Prostate gland (tissue), 2 donors: Measurements from ENCODE around the gene PAPOLA. TPM values are rescaled to one million over a fixed set of nuclear protein-coding genes. Genes with fewer than 3 reads are reported as not detected.

Source experiments
- DNase-seq: peaks from one replicate; pipeline ENCODE4 v3.0.0-alpha.2; 2019; ENCODE audit warnings: low spot score
- H3K27ac ChIP-seq, 2 donors: fragments of 200-600 bp; sonication (generic); 2 replicates each; pipeline ENCODE4 v1.5.1; 2017 to 2019
- H3K27me3 ChIP-seq: fragments of 200-600 bp; sonication (generic); replicated peaks from 2 replicates; pipeline ENCODE4 v1.5.1; 2019; ENCODE audit not compliant: insufficient read depth
- H3K36me3 ChIP-seq, 2 donors: fragments of 200-600 bp; sonication (generic); 1 replicate in 1 of 2; 2 replicates in 1 of 2; pipeline versions ENCODE4 v1.5.1 to v1.8.1; 2017 to 2019
- H3K4me1 ChIP-seq: fragments of 200-600 bp; sonication (generic); replicated peaks from 2 replicates; pipeline ENCODE4 v1.5.1; 2019
- H3K4me3 ChIP-seq, 2 donors: fragments of 200-600 bp; sonication (generic); 2 replicates each; pipeline ENCODE4 v1.5.1; 2017 to 2019
- H3K9me3 ChIP-seq: fragments of 200-600 bp; sonication (generic); 2 replicates; pipeline ENCODE4 v1.5.1; 2017
- POLR2A ChIP-seq: fragments of 450-650 bp; IDR thresholded peaks from one replicate; pipeline ENCODE4 v1.6.1; 2016; ENCODE audit warnings: antibody characterized with exemption, mild to moderate bottlenecking
- POLR2AphosphoS5 ChIP-seq: sonication (generic); formaldehyde crosslinking; IDR thresholded peaks from one replicate; pipeline ENCODE4 v1.6.1; 2017; ENCODE audit warnings: antibody characterized with exemption
- WGBS: methylation state at CpG from one replicate; pipeline ENCODE4 v1.1.5; 2018; 5-methylcytosine and 5-hydroxymethylcytosine counted together
- intact Hi-C: fragments of 100-400 bp; cut with DNase I; formaldehyde crosslinking; loops from one replicate; pipeline ENCODE4 v1.14.2; 2022
- total RNA-seq, 2 donors: library from RNA; depleted of rRNA; stranded (reverse); fragments of >200 nt; gene quantifications; one replicate each; pipeline ENCODE4 v1.1.0, GENCODE V29; 2016
- TF ChIP-seq, protein P1 (sequence below), 4 experiments: fragments of 200-600 bp in 2 of 4; fragments of 450-650 bp in 2 of 4; sonication (generic) in 2 of 4; IDR thresholded peaks; 1 replicate in 3 of 4; 2 replicates in 1 of 4; pipeline ENCODE4 v1.5.1; 2016 to 2019; ENCODE audit warnings: antibody characterized with exemption in 4 of 4, mild to moderate bottlenecking in 2 of 4, moderate library complexity in 2 of 4

PAPOLA gene
- total RNA-seq, 2 donors from 2014 or later, result 98.1 to 130 TPM

GRCh38 chr14:96568621-96569020 is 66.4 kb downstream of the PAPOLA start:
- no peaks in the 10 kb centered on the region for H3K27me3 ChIP-seq
- H3K4me1 ChIP-seq, result no peaks in the 10 kb centered on the region
- H3K9me3 ChIP-seq, result no peaks in the 10 kb centered on the region
- no peaks in the 10 kb centered on the region for H3K36me3 ChIP-seq
- H3K27ac ChIP-seq, result no peak overlapping the region
- intact Hi-C loops, result loop anchor here (5.0 kb wide), 1 partner anchor 174 kb away; no protein-coding TSS in a partner anchor
- DNase-seq, result no peak
- H3K4me3 ChIP-seq, result no peak overlapping the region
- TF ChIP-seq POLR2A, result no peak
- no peak for TF ChIP-seq POLR2AphosphoS5
- TF ChIP-seq, protein P1, sequence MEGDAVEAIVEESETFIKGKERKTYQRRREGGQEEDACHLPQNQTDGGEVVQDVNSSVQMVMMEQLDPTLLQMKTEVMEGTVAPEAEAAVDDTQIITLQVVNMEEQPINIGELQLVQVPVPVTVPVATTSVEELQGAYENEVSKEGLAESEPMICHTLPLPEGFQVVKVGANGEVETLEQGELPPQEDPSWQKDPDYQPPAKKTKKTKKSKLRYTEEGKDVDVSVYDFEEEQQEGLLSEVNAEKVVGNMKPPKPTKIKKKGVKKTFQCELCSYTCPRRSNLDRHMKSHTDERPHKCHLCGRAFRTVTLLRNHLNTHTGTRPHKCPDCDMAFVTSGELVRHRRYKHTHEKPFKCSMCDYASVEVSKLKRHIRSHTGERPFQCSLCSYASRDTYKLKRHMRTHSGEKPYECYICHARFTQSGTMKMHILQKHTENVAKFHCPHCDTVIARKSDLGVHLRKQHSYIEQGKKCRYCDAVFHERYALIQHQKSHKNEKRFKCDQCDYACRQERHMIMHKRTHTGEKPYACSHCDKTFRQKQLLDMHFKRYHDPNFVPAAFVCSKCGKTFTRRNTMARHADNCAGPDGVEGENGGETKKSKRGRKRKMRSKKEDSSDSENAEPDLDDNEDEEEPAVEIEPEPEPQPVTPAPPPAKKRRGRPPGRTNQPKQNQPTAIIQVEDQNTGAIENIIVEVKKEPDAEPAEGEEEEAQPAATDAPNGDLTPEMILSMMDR (IDR thresholded peaks at IDR 0.05), result no peak

GRCh38 chr14:96571311-96571710 is 69.1 kb downstream of the PAPOLA start:
- Histone ChIP-seq H3K4me1 (peaks cover 4% of the 10 kb centered on the region), H3K4me3 (no peak overlapping the region), H3K9me3 (no peaks in the 10 kb centered on the region), H3K27me3 (no peaks in the 10 kb centered on the region), H3K27ac (no peak overlapping the region), H3K36me3 (no peaks in the 10 kb centered on the region)
- WGBS, result 97% methylated on average over 4 of the region's 4 CpGs
- TF ChIP-seq POLR2AphosphoS5 (no peak), POLR2A (no peak)
- TF ChIP-seq, protein P1 (IDR thresholded peaks at IDR 0.05), result no peak
- intact Hi-C loops, result no loop called here
- no peak for DNase-seq

DNA sequence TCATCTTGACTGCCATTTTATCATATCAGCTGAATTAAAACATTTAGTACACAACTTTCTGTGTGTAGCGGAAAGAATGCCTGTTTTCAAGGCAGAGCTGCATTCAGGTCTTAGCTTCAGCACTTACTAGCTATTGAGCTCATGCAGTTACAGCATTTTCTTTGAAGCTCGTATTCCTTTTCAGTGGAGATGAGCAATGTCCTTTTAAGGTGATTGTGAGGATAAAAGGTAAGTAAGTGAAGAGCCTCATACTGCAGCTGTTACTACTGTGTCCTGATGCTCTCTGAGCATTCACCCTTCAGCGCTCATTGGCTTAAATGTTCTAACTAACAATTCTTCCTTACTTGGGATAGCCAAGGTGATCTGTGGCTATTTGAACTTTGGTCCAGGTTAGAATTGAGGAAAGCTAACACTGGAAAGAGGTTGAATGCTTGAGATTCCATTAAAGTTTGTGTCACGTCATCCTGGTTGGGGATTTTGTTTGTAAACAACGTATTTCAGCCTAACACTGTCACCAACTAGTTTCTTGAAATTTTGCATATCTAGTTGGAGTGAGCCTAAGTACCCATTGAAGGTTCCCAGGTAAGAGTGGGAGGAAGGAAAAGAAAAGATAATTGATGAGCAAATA is 71.4 kb downstream of the PAPOLA start:
- 99% methylated on average over 5 of the region's 5 CpGs for WGBS

DNA sequence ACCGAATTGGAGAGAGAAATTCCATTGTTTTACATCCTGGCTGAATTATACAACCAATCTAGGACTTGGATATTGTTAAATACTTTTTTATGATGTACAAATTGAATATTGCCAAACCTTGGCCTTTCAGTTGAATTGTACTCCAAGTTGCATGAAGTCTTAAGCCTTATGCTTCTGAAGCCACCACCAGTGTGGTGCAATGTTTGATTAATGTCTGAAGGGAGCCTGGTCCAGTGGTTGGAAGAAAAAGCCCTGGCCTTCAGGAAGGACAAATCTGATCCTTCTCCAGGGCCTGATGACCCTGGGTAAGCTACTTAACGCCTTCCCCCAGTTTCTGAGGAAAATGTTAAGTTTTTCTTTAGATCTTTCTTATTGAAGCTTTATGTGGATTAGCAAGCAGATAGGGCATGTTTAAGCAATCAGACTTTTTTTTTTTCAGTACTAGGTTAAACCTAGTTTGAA is 72.0 kb downstream of the PAPOLA start:
- no peak overlapping the region for H3K4me3 ChIP-seq
- no peak overlapping the region for H3K27ac ChIP-seq
- intact Hi-C loops, result no loop called here
- WGBS, result 78% methylated on average over 2 of the region's 2 CpGs
- no peak for DNase-seq
- no peaks in the 10 kb centered on the region for H3K36me3 ChIP-seq
- peaks cover 4% of the 10 kb centered on the region for H3K4me1 ChIP-seq
- no peaks in the 10 kb centered on the region for H3K27me3 ChIP-seq
- TF ChIP-seq, protein P1 (IDR thresholded peaks at IDR 0.05), result no peak
- TF ChIP-seq POLR2A, result no peak
- TF ChIP-seq POLR2AphosphoS5, result no peak
- no peaks in the 10 kb centered on the region for H3K9me3 ChIP-seq

More for the DNA sequence above, 71.4 kb downstream of the PAPOLA start:
- Histone ChIP-seq H3K27me3 (no peaks in the 10 kb centered on the region), H3K36me3 (no peaks in the 10 kb centered on the region), H3K4me1 (peaks cover 4% of the 10 kb centered on the region), H3K9me3 (no peaks in the 10 kb centered on the region), H3K4me3 (no peak overlapping the region), H3K27ac (no peak overlapping the region)
- intact Hi-C loops, result no loop called here
- no peak for DNase-seq
- TF ChIP-seq, protein P1 (IDR thresholded peaks at IDR 0.05), result no peak
- TF ChIP-seq POLR2AphosphoS5, result no peak
- TF ChIP-seq POLR2A, result no peak
